HG03558 (cell line): ENCODE measurements around the gene MEF2A.
"Not testable (repeated sequence)": the region's sequence is repeated elsewhere in the genome, so short reads cannot be mapped to it uniquely, and the experiment has no call there.

Experiments used
- ATAC-seq: cut with Tn5 transposase; IDR thresholded peaks from one replicate; pipeline ENCODE4 v1.9.1; 2021; ENCODE audit warnings: moderate number of reproducible peaks; ENCODE audit not compliant: unreplicated experiment; ENCODE audit errors: extremely low read depth

MEF2A gene

DNA sequence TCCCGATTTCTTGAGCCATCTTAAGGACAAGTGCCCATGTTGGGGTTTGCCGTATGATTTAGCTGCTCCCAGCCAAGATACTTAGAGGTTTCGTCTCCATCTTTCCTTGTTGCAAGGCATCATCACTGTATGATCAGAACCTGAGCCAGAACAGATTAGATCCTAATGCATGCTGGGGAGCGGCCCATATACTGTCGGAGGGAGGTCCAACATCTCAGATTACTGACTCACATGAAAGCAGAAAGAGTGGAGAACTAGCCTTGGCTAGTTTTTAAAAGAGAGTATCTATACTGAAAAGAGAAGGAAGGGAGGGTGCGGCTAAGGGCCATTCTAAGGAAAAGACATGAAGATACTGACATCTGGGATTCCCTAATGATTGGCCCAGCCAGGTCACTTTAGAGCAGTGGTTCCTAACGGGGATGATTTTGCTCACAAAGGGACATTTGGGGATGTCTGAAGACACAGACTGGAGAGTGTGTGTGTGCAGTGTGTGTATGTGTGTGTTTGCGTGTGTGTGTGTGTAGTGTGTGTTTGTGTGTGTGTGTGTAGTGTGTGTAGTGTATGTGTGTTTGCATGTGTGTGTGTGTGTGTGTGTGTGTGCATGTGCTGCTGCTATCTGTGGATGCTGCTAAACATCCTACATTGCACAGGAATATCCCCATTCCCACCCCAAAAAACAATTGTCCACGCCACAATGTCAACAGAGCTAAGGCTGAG, 179.7 kb downstream of the MEF2A start:
- no peak for ATAC-seq

DNA sequence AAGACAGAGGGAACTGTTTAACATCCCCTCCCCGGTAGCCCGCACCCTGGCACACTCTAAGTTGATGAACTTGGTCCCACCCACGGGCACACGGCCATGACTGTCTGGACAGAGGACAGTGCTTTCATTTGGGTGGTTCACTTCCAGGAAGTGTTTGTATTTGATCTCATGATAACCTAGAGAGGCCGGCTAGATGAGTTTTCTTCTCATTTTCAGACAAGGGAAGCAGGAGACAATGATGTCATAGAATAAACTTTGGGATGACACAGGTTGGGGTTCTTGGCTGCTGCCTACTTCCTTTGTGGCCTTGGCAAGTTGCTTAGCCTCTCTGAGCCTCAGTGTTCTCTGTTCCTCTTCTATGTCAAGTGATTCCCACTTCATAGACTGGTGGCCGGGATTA, 183.6 kb downstream of the MEF2A start:
- ATAC-seq = no peak

DNA sequence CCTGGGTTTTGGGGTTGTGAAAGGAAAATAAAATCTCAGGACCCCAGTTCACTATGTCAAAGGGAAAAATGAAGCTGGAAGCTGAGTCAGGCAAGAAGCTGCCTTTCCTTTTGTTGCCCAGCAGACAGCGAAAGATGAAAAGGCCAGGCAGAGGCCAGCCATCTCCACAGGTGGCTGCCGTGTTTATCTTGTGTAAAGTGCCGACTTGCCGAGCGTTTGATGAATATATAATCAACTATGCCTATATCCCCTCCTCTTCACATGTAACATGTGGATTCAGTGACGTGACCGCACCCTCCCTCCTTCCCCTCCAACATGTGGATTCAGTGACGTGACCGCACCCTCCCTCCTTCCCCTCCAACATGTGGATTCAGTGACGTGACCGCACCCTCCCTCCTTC, 184.5 kb downstream of the MEF2A start:
- ATAC-seq = not testable (repeated sequence)

DNA sequence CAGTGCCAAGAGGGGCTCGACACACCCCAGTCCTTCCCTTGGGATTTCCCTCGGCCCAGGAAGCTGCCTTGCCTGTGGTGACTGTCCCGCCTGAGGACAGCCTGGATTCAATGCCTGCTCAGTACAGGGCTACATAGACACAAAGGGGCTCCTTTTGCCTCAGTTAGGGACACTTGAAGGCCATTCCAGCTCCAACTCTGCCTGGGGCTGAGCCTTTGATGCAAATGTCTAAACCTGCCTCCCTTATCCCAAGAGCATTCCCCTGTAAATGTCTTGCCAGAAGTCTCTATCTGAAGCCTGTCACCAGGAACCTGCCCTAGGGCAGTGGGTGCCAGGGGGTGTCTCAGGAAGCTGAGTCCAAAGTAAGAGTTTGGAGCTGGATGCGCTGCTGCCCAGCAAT, 186.8 kb downstream of the MEF2A start:
- no peak for ATAC-seq

DNA sequence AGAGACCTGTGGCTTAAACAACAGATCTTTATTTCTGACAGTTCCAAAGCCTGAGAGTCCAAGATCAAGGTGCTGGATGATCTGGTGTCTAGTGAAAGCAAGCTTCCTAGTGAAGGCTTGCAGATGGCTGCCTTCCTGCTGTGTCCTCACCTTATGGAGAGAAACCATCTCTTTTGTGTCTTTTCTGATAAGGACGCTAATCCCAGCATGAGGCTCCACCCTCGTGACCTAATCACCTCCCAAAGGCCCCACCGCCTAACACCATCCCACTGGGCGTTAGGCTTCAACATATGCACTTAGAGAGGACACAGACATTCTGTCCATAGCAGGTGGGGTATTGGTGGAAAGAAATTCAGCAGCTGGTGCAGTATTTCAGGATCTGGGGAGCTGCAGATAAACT, 187.3 kb downstream of the MEF2A start:
- no peak for ATAC-seq

DNA sequence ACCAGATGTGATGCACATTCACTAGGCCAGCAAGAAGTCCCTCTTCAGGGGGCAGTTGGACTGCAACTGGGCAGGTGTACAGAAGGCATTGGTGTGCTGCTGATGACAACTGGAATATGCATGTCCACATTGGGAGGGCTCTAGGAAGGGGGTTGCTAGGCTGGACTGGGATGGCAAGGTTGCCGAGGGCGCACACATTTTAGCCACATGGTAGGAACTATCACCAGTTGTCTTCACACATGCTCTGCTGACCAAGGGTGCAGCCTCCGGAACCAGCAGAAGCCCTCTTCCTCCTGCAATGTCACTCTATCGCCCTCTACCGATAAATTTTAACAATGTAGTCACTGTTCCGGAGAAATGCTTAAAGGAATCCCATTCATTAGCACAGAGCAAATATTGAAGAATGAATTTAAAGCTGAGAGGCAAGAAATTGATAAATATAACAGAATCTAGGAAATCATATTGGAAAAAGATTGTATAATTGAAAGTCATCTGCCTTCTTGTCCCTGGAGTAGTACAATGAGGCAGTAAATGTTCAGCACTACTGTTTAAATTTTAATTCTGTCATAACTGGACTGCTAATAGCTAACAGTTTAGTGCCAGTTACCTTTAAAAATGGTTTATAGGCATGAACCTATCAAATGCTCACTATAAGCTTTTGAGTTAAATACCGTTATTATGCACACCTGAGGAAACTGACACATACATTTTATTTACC, 190.1 kb downstream of the MEF2A start:
- ATAC-seq = no peak

DNA sequence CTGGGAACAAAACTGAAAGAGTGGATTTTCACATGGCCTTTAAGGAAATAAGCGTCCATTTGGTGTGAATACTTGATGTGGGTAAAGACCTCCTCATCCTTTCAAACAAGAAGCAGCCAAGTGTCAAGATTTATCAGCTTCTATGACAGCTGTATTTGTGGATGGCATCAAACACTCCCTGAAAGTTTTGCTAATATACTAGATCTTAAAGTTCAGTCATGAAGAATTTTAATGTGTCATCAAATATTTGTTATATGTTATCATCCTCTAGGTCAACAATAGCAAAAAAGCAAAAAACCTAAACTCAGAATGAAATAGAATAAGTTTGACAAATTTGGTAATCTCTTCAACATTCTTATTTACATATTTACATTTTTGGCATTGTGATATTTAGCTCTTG, 196.5 kb downstream of the MEF2A start:
- no peak for ATAC-seq

DNA sequence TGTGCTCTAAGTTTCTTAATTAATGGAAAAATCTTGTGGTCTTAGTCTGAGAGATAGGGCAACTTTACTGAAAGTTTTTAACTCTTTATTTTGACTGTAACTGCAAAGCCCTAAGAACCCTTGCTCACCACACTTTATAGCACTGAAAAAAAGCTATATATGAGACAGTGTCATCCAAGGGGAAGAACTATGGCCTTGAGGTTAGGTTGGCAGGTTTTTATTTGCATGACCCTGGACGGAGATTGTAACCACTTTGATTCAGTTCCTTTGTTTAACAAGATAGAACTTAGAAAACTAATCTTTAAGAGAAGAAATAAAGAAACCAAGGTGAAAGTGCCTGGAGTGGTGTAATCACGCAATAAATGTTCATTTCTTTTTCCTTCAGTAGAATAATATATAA, 198.0 kb downstream of the MEF2A start:
- no peak for ATAC-seq

DNA sequence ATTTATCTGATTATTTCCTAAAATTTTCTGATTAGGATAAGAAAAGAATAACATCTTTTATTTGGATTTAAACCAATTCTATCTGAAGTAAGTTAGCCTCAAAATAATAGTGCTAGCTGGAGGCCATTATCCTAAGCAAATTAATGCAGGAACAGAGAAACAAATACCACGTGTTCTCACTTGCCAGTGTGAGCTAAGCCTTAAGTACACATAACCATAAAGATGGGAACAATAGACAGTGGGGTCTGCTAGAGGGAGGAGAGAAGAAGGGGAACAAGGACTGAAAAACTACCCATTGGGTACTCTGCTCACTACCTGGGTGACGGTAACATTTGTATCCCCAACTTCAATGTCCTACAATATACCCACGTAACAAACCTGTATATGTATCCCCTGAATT, 198.7 kb downstream of the MEF2A start:
- ATAC-seq = no peak
